Breast epithelium (tissue), 4 donors: Measurements from ENCODE around the gene TCOF1. TPM values are rescaled to one million over a fixed set of nuclear protein-coding genes. Genes with fewer than 3 reads are reported as not detected.

ENCODE experiments used
- DNase-seq, 2 donors: peaks; one replicate each; pipeline ENCODE4 v3.0.0-alpha.2; 2019; ENCODE audit warnings: low spot score in 2 of 2
- H3K27ac ChIP-seq, 2 donors: fragments of 200-600 bp; sonication (generic) in 1 of 2; one replicate each; pipeline ENCODE4 v1.5.1; 2016 to 2019; ENCODE audit warnings: mild to moderate bottlenecking in 1 of 2
- H3K27me3 ChIP-seq, 2 donors: fragments of 200-600 bp; sonication (generic) in 1 of 2; one replicate each; pipeline versions ENCODE4 v1.5.1 to v1.6.0; 2017 to 2019; ENCODE audit warnings: control low read depth in 1 of 2, mild to moderate bottlenecking in 1 of 2
- H3K36me3 ChIP-seq: fragments of 200-600 bp; one replicate; pipeline ENCODE4 v1.5.1; 2019
- H3K4me1 ChIP-seq, 2 donors: fragments of 200-600 bp; sonication (generic); one replicate each; pipeline ENCODE4 v1.5.1; 2016 to 2019; ENCODE audit warnings: control low read depth in 1 of 2
- H3K4me3 ChIP-seq, 3 donors: fragments of 200-600 bp; sonication (generic); 1 replicate in 2 of 3; 2 replicates in 1 of 3; pipeline ENCODE4 v1.5.1; 2016 to 2019; ENCODE audit warnings: mild to moderate bottlenecking in 3 of 3, moderate library complexity in 2 of 3
- H3K9me3 ChIP-seq, 2 donors: fragments of 200-600 bp; sonication (generic) in 1 of 2; one replicate each; pipeline ENCODE4 v1.5.1; 2016 to 2019; ENCODE audit warnings: control low read depth in 1 of 2
- POLR2A ChIP-seq: fragments of 450-650 bp; IDR thresholded peaks from one replicate; pipeline ENCODE4 v1.6.1; 2016; ENCODE audit warnings: antibody characterized with exemption, mild to moderate bottlenecking, moderate library complexity
- POLR2AphosphoS5 ChIP-seq, 3 donors: sonication (generic); formaldehyde crosslinking; IDR thresholded peaks; one replicate each; pipeline ENCODE4 v1.6.1; 2017; ENCODE audit warnings: antibody characterized with exemption in 3 of 3
- intact Hi-C: fragments of 100-400 bp; cut with DNase I; formaldehyde crosslinking; loops from one replicate; pipeline ENCODE4 v1.15.1; 2023; ENCODE audit warnings: low total_unique reads
- total RNA-seq, 3 donors: library from RNA; depleted of rRNA; stranded (reverse); fragments of >200 nt; gene quantifications; one replicate each; pipeline ENCODE4 v1.1.0, GENCODE V29; 2016
- TF ChIP-seq, protein P1 (sequence below), 3 donors: fragments of 450-650 bp; IDR thresholded peaks; one replicate each; pipeline ENCODE4 v1.5.1; 2016 to 2017; ENCODE audit warnings: antibody characterized with exemption in 3 of 3, mild to moderate bottlenecking in 3 of 3, moderate library complexity in 3 of 3

Gene TCOF1
- total RNA-seq, 3 donors from 2014 or later: 20.6 to 37.7 (median 36.1) TPM

DNA sequence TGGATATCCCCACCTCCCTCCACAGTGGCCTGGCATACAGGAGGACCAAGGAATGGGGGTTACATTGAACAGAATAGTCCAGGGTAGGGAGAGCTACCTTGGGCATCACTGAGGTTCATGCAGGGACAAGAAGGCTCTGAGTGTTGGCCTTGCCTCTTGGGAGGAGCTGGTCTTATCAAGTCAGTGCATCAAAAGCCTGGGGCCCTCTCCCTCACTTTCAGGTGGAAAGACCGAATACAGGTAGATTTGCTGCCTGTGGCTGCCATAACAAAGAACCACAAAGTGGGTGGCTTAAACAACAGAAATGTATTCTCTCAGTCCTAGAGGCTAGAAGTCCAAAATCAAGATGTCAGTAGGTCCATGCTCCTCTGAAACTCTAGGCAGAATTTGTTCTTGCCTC lies 36.3 kb upstream of the TCOF1 start:
- H3K9me3 ChIP-seq: no peaks in the 10 kb centered on the region
- no peaks in the 10 kb centered on the region for H3K36me3 ChIP-seq
- peak overlapping the region in 1 of 2 donors; percentile 72 for H3K27ac ChIP-seq
- no peak overlapping the region for H3K4me3 ChIP-seq
- intact Hi-C loops: no loop called here
- H3K4me1 ChIP-seq: no peaks in the 10 kb centered on the region
- no peaks in the 10 kb centered on the region for H3K27me3 ChIP-seq
- no peak for DNase-seq
- TF ChIP-seq POLR2AphosphoS5 (IDR thresholded peaks at IDR 0.05) (no peak), POLR2A (no peak)
- TF ChIP-seq, protein P1, sequence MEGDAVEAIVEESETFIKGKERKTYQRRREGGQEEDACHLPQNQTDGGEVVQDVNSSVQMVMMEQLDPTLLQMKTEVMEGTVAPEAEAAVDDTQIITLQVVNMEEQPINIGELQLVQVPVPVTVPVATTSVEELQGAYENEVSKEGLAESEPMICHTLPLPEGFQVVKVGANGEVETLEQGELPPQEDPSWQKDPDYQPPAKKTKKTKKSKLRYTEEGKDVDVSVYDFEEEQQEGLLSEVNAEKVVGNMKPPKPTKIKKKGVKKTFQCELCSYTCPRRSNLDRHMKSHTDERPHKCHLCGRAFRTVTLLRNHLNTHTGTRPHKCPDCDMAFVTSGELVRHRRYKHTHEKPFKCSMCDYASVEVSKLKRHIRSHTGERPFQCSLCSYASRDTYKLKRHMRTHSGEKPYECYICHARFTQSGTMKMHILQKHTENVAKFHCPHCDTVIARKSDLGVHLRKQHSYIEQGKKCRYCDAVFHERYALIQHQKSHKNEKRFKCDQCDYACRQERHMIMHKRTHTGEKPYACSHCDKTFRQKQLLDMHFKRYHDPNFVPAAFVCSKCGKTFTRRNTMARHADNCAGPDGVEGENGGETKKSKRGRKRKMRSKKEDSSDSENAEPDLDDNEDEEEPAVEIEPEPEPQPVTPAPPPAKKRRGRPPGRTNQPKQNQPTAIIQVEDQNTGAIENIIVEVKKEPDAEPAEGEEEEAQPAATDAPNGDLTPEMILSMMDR (IDR thresholded peaks at IDR 0.05): no peak

DNA sequence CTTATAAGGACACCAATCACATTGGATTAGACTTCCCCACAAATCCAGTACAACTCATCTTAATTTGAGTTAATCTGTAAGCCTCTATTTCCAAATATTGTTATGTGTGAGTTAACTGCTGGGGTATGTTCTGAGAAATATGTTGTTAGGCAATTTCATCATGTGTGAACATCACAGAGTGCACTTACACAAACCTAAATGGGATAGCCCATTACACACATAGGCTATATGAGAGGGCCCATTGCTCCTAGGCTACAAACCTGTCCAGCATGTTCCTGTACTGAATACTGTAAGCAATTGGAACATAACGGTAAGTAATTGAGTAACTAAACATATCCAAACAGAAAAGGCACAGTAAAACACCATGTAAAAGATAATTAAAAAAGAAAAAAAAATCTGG lies 35.7 kb upstream of the TCOF1 start:
- intact Hi-C loops: no loop called here
- no peaks in the 10 kb centered on the region for H3K36me3 ChIP-seq

DNA sequence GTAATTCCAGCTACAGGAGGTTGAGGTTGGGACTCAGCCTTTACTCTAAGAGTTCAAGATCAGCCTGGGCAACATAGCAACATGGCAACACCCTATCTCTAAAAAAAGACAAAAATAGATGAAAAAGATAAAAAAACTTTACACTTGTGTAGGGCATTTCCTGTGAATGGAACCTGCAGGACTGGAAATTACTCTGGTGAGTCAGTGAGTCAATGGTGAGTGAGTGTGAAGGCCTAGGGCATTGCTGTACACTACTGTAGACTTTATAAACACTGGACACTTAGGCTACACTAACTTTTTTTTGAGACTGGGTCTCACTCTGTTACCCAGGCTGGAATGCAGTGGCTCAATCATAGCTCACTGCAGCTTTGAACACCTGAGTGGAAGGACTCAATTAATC lies 35.3 kb upstream of the TCOF1 start:
- intact Hi-C loops: no loop called here
- no peaks in the 10 kb centered on the region for H3K4me1 ChIP-seq
- no peaks in the 10 kb centered on the region for H3K36me3 ChIP-seq
- no peak overlapping the region for H3K4me3 ChIP-seq
- no peaks in the 10 kb centered on the region for H3K9me3 ChIP-seq
- no peak for DNase-seq
- no peak overlapping the region for H3K27ac ChIP-seq
- H3K27me3 ChIP-seq: no peaks in the 10 kb centered on the region
- TF ChIP-seq POLR2A: no peak
- TF ChIP-seq, protein P1 (IDR thresholded peaks at IDR 0.05): no peak

More for the DNA sequence above, 35.7 kb upstream of the TCOF1 start:
- no peak for DNase-seq
- Histone ChIP-seq H3K27ac (no peak overlapping the region), H3K4me3 (no peak overlapping the region), H3K4me1 (no peaks in the 10 kb centered on the region), H3K27me3 (no peaks in the 10 kb centered on the region), H3K9me3 (no peaks in the 10 kb centered on the region)
- TF ChIP-seq POLR2A (no peak), POLR2AphosphoS5 (IDR thresholded peaks at IDR 0.05) (no peak)
- TF ChIP-seq, protein P1 (IDR thresholded peaks at IDR 0.05): no peak

DNA sequence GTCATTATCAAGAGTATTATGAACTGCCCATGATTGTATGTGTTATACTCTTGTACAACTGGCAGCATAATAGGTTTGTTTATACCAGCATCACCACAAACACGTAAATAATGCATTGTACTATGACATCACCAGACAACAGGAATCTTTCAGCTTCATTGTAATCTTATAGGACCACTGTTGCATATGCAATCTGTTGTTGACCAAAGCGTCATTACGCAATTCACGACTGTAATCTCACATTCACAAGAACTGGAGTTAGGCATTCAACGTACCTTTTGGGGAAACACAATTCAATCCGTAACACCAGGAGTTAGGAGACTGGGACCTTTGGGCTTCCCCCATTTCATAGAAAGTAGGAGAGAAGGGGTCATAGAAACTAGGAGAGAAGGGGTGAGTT lies 34.4 kb upstream of the TCOF1 start:
- no peaks in the 10 kb centered on the region for H3K4me1 ChIP-seq
- intact Hi-C loops: no loop called here
- no peak overlapping the region for H3K4me3 ChIP-seq
- H3K9me3 ChIP-seq: no peaks in the 10 kb centered on the region
- DNase-seq: no peak
- no peak for TF ChIP-seq POLR2AphosphoS5 (IDR thresholded peaks at IDR 0.05)
- TF ChIP-seq POLR2A: no peak
- TF ChIP-seq, protein P1 (IDR thresholded peaks at IDR 0.05): no peak
- H3K27me3 ChIP-seq: no peaks in the 10 kb centered on the region
- H3K27ac ChIP-seq: no peak overlapping the region
- no peaks in the 10 kb centered on the region for H3K36me3 ChIP-seq

DNA sequence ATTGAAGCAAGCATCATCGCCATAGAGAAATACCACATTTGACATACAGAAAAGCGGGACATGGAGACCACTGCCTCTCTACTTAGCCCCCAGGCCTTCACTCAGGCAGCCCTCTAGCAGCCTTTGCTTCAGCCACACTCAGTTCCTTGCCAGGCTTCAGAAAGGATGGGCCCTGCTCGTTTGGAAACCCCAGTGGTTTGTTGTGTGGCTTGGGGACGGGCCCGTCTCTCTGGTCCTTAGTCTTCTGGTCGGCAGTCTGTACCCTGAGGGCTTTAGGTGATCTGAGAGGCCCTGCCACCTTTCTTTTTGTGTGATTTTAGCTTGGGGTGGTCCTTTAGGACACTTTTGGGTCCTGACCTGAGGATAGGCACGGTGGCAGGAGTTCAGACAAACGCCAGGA lies 33.7 kb upstream of the TCOF1 start:
- TF ChIP-seq, protein P1 (IDR thresholded peaks at IDR 0.05): no peak
- TF ChIP-seq POLR2A: no peak
- no peak for TF ChIP-seq POLR2AphosphoS5 (IDR thresholded peaks at IDR 0.05)
- no peaks in the 10 kb centered on the region for H3K9me3 ChIP-seq
- H3K4me1 ChIP-seq: no peaks in the 10 kb centered on the region
- intact Hi-C loops: no loop called here
- H3K27ac ChIP-seq: no peak overlapping the region
- H3K4me3 ChIP-seq: no peak overlapping the region
- no peak for DNase-seq
- no peaks in the 10 kb centered on the region for H3K27me3 ChIP-seq
- no peaks in the 10 kb centered on the region for H3K36me3 ChIP-seq
